ENCODE data around the gene PGBD1.

GRCh38 chr6:28323813-28324424 lies 42.5 kb downstream of the PGBD1 start:
- no peak for TF ChIP-seq TAF1 (IDR thresholded peaks at IDR 0.05; ENCODE audit: low read depth, low read length)
- no peak for TF ChIP-seq POLR2A (IDR thresholded peaks at IDR 0.05; ENCODE audit: low read depth, low read length)

Measured in GM12891 (cell line).